NCI-H1436 (cell line): Measurements from ENCODE around the gene CLHC1.

Experiments used
- DNase-seq: peaks from one replicate; lab custom pipeline; 2025; lab: John Stamatoyannopoulos, UW

The CLHC1 gene

DNA sequence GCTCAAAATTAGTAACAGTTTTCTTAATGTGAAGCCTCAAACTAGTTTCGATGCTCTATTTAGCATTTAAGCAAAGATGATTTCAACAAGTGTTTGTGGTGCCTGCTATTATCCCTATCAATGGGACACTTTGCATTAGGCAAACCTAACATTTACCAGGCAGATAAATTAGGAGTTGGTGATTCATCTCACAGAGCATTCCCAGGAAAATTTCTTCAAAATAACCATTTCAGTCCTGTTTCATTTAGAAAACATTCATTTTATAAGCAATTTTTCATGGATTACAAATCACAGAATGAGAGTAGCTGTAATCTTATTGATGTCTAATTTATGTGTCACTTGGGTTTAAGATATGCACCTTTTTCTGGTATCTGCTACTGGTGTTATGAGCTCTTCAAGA is 62.7 kb downstream of the CLHC1 start:
- no peak for DNase-seq

DNA sequence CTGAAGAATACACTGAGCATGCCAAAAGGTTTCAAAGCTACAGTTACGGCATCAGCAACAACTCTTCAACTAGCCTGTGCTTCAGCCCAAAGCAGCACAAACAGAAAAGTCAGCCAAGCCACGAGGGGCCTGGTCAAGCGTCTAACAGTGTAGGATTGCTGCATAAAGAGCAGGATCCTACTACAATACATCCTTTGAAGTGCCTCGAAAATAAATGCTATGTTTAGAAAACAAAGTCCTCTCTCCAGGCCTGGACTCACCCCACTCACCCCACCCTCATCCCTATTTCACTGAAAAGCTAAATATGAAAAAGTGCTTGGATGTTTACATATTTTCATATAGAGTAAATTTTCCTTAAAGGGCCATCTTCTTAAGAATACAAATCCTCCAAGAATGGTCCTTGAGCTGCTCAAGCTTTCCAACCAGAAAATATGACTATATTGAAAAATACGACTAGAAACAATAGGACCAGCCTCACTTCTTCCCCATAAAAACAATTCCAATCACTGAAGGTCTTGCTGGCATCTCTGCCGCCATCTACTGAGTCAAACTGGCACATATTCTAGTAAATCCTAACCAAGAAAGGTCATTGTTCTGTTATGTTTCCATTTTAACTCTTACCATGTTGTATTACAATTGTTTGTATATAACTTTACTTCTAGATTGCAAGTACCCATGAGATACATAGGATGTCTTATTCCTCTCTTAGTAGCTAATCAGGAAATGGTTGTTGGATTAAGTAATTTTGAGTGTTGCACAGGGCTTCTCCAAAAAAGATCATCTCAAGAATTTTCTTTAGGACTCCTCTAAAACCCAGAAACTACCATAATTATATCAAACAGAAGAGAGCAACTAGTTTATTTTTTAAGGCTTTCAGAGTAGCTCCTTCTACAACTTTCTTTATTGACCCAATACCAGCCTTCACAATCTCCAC is 63.6 kb downstream of the CLHC1 start:
- peak; percentile 48 for DNase-seq

DNA sequence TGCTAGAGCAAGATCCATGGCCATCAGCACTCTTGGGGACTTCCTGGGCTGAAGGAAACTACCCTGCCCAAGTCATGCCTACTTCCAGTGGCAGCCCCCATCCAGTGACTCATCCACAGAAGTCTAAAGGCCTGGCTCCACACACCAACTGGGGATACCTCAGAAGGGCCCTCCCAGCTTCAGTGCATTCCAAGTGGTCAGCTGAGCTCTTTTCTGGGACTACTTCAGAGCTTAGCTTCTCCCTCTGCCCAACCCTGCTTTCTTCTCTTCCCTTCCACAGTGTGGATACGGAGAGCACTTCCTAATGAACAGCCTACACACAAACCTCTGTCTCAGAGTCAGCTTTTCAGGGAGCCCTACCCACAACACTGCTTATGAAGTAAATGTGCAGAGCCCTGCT is 66.5 kb downstream of the CLHC1 start:
- no peak for DNase-seq

DNA sequence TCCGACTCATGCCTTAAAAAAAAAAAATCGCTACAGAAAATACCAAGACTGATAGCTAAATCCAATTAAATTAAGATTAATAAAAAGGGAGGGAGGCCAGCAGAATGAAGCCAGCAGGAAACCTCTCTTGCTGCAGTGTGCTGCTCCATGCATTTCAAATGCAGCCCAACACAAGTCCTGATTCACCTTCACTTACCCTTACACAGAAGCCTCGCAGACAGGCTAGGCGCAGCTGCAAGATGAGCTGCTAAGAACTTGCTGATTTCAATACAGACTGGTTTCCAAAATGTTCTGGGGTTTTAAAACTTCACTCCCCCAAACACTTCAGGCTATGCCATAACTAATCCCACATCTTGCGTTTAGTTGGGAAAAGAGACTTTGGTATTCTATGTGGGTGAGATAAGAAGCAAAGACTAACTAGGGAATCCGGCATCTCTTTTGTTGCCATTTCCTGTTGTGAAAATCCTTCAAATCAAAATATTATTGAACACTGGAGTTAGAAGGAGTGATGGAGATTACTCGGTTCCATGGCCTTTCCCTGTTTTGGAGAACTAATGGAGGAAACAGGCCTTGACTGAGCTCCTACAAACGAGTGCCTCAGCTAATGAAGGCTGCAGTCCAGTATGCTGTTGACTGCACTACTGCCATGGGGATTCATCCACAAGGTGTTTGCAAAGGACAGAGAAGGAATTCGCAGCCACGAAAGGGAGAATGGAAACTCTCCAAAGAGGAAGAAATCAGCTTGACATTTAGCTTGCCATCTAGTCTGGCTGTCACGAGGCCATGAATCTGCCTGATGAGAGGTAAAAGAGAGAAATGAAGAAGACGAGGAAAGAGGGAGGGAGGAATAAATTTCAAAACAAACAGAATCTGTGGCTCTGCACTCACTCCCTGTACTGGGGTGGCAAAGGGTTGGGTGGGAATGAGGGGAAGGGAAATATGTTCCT is 67.3 kb downstream of the CLHC1 start:
- no peak for DNase-seq

DNA sequence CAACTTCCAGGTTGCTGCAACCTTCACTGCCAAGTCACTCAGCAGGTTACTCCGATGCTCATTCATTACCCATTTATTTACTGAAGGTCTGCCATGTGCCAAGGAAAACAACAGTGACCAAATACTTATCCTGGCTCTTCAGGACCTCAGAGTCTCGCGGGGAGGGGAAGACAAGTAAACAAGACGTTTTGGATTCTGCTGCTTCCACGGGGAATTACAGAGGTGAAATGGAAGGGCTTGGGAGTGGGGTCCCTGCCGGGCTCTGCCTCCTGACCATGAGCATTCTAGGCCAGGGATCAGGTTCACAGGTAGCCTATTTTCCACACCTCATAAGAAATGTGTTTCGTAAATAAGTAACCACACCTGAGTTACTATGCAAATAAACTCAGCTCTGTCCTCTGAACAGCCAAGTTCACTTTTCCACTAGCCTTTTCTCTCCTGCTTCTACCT is 68.1 kb downstream of the CLHC1 start:
- no peak for DNase-seq

DNA sequence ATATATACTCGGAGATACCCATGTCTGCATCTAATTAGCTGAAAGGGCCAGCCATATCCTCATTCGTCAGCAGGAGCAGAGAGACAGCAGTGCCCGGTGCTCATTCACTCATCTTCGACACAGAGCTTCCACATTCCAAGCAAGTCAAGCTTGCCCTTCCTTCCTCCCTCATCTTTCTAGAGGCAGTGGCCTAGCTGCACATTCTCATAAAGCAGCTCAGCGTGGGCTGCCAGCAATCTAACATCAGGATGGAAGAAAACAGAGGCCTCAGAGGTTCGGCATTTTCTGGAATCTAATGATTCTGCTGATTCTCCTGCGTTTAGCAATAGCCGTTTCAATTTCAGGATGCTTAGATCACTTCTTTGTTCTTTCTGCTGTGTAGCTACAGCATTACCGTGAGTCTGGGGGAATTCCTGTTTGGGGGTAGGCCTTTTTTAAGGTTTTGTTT is 68.8 kb downstream of the CLHC1 start:
- DNase-seq, result no peak

DNA sequence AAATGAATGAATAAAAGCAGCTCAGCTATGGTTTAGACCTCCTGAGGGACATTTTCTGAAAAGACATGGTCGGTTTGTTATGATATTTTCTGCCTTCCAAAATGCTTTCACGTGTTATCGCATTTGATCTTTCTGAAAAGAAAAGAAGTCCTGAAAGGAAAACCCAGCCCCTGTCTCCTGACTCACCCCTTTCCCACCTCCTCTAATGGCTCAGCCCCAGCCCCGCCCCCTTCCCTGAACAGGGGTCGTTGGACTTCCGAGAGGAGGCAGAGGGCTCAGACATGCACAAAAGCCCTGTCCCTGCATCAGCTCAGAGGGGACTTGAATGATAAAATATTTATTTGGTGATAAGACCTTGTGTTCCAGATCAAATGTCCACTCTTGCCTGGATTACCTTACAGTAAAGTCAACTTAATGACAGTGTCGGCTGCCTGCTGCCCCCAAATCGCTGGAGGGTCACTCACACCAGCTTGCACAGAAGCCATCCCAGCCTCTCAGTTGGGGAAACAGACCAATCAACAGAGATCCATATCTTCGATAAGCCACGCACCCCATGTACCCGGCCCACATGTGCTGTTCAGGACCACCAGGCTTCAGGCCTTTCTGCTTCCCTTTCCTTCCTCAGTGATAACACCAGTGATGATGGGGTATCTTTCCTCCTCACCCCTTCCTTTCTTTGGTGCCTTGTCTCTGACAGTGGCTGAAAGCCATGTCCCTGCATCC is 69.6 kb downstream of the CLHC1 start:
- no peak for DNase-seq

DNA sequence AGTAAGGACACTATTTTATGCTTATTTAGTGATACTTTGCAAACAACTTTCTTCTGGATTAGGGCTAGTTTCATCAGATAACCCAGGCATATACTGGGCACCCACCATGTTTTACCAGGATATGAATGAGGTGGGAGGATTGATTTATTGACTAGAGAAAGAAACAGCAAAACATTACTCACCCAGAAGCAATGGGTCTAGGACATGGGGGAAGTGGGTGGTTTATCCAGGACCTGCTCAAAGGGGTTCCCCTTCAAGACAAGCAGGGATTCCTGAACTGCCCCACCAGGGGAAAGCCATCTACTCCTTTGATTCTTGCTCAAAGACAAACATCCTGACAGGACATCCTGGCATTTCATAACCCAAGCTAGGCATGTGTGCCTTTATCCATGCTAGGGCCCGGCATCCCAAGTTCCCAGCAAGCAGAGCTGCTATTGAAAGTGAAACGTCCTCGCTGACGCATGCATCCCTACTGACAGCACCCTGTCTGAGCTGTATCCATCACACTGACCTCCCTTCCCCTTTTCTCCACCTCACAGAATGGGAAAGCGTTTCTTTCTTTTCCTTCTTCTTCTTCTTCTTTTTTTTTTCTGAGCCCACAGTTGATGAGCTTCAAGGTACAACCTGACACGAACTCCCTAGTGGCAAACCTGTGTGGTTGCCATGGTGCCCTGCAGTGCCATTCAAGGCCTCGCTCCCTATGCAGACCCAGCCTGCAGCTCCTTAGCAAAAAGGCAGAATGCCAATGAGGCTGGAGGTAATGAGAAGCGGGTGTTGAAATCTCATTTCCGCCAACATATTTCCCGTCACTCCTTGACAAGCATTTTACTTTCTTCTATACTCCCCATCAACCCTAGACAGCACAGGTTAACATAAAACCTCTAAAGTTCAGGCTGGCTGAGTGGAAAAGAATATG is 70.5 kb downstream of the CLHC1 start:
- DNase-seq, result peak; percentile 58

DNA sequence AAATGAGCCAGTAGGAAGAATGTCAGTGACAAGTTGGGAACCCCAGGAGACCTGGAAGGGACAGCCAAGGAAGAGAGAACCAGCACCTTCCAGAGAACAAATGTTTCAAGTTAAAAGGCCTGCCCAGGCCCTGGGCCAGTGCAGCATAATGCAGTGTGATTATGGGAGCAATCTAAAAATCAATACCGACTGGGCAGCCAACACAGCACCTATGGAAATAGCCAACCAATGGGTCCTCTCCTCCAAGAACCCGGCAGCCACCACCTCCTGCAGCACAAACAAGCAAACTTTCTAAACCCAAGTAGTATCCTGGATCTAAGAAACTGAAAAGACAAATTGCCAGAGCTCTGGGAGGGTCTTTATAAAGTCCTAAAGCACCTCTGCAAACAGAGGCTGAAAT is 71.7 kb downstream of the CLHC1 start:
- DNase-seq, result no peak

DNA sequence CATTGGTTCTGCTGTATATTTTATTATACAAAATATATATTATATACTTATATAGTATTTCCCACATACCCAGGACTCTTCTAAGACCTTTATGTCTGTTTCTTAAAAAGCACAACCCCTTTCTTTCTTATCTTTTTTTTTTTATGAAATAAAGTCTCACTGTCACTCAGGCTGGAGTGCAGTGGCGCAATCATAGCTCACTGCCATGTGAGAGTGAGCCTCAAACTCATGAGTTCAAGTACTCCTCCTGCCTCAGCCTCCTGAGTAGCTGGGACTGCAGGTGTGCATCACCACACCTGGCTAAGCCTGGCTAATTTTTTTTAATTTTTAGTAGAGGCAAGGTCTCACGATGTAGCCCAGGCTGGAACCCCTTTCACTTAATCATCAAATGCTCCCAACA is 72.3 kb downstream of the CLHC1 start:
- no peak for DNase-seq

DNA sequence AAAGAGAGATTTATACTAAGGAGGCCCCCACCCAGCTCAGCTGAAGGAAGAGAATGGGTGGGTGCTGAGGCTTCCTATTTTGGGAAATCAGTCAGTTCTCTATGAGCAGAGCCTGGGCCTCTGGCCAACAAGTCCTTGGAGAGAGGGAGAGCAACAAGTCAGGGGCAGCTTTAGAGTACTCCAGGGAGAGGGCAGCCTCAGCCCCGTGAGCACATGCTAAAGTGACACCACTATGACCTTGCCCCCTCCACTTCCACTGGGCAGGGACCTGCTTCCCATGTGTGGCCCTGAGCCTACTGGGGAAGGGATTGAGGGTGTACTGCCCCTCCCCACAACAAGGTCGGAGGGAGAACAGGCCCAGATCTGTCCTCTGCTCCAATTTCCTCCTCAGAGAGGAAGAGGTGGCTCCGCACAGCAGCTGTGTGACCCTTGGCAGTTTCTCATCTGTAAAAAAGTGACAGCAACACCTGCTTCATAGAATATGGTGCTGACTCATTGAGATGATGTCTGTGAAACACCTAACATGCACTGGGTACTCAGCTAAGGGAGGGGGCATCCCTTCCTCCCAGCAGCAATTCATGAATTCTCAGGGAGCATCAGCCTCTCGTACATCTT is 72.9 kb downstream of the CLHC1 start:
- no peak for DNase-seq

DNA sequence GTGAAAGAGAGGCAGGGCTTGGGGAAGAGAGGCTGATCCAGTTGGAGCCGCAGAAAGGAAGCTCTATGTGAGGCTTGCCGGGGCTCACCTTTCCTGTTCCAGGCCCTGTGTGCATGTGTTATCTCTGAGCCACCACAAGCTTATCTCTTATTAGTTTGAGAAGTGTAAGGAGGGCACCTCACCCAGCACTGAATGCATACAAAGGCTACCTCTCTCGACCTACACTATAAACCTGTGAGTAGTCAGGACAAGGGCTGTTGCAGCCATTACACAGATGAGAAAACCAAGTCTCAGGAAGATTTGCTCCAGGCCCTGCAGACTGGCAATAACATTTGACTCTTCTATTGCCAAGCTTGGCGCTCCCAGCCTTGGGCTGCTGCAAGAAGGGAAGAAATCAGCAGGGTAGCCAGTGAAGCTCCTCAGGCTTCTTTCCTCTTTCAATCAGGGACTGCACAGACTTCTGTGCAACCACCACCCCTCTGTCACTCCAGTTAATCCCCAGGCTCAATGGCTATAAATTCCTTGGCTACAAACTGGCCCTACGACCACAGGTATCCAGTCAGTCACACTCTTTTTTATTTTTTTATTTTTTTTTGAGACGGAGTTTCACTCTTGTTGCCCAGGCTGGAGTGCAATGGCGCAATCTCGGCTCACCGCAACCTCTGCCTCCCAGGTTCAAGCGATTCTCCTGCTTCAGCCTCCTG is 73.8 kb downstream of the CLHC1 start:
- no peak for DNase-seq

DNA sequence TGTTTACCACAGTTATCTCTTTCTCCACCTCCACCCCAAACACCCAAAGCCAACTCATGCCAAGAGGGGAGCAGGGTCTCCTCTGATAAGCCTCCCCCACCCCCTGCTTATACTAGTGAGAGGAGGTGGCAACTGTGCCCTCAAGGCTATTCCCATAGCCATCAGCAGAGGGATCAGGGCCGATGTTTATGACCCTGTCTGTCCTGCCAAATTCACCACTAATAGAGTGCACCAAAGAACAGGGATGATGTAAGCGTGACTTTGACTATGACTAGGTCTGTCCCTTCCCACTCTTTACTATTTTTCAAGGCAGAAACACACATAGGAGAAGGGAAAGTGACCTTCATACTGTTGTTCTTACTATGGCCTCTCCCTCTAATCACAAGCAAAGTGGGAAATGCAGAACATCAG is 74.6 kb downstream of the CLHC1 start:
- DNase-seq, result no peak

DNA sequence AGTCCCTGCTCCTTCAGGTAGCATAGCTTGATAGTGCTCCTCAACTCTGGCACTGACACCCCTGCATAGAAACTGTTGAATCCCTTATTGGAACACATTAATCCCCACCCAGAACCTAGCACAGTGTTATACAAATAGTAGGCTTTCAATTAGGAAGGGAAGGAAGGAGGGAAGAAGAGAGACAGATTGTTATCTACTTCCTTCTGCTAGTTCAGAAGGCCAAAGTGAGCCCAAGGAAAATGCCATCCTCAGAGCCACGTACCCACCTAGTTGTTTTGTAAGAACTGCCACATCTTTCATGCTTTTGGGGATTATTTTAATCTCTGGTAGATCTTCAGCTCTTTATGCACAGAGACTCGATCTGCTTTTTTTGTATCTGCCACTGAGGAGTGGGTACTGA is 75.1 kb downstream of the CLHC1 start:
- no peak for DNase-seq

DNA sequence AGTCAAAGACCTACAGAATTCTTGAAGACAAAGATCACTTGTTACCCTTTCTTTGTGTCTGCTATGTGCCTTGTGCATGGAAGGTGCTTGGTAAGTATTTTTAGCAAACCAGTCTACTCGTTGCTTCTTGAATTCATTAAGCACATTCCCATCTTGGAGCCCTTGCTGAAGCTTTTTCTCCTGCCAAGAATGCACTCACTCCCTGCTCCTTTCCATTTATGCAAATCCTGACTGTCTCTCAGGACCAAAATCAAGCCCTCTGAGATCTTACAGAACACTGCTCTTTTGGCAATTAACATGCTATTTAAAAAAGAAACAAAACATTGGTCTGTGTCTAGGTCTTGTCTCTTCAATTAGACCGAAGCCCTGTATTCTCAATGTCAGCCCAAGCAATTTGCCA is 75.8 kb downstream of the CLHC1 start:
- DNase-seq, result no peak

DNA sequence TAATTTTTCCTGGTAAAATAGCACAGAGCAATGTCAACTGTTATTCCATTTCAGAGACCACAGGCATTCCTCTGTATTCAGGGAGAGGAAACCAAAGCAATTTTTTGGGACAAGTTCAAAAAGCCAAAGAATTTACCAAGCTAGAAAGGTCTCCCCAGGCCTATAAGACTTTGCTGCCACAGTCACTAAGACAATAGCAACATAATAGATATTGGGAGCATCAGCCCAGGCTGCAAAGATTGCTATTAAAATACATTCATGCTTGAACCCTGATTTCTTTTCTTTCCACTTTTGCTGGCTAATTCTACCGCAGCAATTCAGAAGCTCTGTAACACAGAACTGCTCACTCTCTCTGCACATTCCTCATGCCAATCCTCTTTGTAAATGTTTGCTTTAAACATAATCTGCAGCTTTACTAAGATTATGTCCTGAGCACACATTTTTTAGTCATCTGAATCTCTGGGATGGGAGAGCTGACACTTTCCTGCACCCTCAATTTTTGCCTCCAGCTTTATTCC is 76.3 kb downstream of the CLHC1 start:
- DNase-seq, result no peak

DNA sequence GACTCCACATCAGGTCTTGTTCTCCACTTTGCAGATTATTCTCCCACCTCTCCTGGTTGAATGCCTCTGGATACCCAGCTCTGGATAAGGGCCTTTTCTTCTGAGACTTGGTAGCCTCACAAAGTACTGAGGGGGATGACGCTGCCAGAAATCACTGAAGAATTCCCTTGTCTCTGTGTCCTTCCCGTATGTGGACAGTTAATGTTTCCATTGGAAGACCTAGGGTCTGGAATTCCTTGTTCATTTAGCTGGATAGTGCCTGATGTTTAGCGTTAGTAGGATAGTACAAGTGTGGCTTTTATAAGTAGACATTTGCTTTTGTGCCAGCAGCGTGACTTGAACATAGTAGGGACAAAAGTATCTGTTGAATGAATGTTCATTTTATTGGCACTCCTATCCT is 76.9 kb downstream of the CLHC1 start:
- DNase-seq, result no peak

DNA sequence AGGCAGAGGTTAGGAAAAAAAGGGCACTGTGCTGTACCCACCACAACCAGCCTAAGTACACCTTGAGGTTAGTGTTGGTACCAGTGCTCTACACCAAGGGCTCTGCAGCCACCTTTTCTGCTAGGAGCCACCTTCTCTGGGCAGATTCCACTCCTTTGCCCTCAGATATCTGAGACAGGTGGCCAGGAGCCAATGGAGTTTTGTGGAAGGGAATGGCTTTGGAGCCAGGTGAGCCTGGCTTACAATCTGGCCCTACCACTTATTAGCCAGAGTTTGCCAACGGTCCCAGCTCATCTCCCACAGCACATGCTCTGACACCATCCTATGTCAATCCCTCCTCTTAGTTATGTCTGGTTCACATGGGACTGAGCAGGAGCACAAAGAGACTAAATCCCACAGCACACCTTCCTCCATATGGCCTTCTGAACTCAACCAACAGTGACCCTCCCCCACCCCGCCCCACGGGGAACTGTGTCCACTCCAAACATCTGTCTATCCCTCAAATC is 77.5 kb downstream of the CLHC1 start:
- no peak for DNase-seq

DNA sequence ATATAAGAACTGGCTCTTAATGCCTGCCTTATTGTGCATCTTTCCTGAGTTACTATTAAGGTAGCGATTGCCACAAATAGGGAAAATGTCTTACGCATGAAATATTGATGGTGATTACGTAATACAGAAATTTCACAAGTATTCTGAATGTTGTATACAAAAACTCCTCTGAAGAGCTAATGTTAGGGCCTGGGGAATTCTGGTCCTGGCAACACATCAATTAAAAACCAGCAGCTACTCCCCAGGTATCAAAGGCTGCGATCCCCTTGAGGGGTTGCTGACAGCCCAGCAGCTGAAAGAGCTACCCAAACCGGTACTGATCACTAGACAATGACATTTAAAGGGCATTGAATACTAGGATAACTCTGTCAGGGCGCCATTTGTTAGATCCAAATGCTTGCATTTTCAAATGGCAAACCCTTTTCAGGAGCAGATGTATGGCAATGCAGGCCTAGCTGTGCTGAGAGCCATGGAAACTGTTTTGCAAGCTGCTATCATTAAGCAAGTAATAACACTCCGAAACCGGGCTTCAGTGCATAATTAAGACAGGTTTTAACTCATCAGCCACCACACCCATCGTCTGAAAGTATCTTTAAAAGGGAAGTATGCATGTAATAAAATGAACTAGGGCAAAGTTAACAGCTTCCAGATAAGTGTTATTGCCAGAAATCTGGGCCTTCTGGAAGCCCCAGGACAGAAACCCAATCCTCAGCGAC is 78.4 kb downstream of the CLHC1 start:
- DNase-seq, result no peak
